DOHH2 (cell line): Measurements from ENCODE around the gene FEM1C.

Experiments used
- H3F3A ChIP-seq: fragments of 200-600 bp; sonication (generic), shearing (Covaris generic); 2 replicates; pipeline ENCODE4 v1.6.0; 2016; ENCODE audit warnings: antibody characterized with exemption, mild to moderate bottlenecking; ENCODE audit not compliant: control insufficient read depth, insufficient read depth
- H3K27ac ChIP-seq: fragments of 200-600 bp; sonication (generic); 2 replicates; pipeline ENCODE4 v1.5.1; 2014; ENCODE audit warnings: low read depth, mild to moderate bottlenecking, low read length, moderate library complexity
- H3K27me3 ChIP-seq: fragments of 200-600 bp; sonication (generic); 2 replicates; pipeline ENCODE4 v1.6.1; 2014; ENCODE audit warnings: mild to moderate bottlenecking, low read length, mixed read lengths; ENCODE audit not compliant: control insufficient read depth
- H3K36me3 ChIP-seq: fragments of 200-600 bp; sonication (generic); 2 replicates; pipeline ENCODE4 v1.6.1; 2014; ENCODE audit warnings: mild to moderate bottlenecking, low read length, moderate library complexity, mixed read lengths; ENCODE audit not compliant: control insufficient read depth
- H3K4me1 ChIP-seq: fragments of 200-600 bp; sonication (generic); 2 replicates; pipeline ENCODE4 v1.6.1; 2014; ENCODE audit warnings: mild to moderate bottlenecking, low read length, mixed read lengths; ENCODE audit not compliant: control insufficient read depth
- H3K4me2 ChIP-seq: fragments of 200-600 bp; sonication (generic); 2 replicates; pipeline ENCODE4 v1.6.0; 2014; ENCODE audit warnings: mild to moderate bottlenecking, low read length, moderate library complexity
- H3K4me3 ChIP-seq: fragments of 200-600 bp; sonication (generic); 2 replicates; pipeline ENCODE4 v1.5.1; 2014; ENCODE audit warnings: mild to moderate bottlenecking, low read length, mixed read lengths
- H3K79me2 ChIP-seq: fragments of 200-600 bp; sonication (generic); 2 replicates; pipeline ENCODE4 v1.6.1; 2014; ENCODE audit warnings: mild to moderate bottlenecking, low read length, mixed read lengths; ENCODE audit not compliant: control insufficient read depth
- H3K9me2 ChIP-seq: fragments of 200-600 bp; sonication (generic); replicated peaks from 2 replicates; pipeline ENCODE4 v1.6.1; 2014; ENCODE audit warnings: mild to moderate bottlenecking, low read length, mixed read lengths; ENCODE audit not compliant: control insufficient read depth
- H3K9me3 ChIP-seq: fragments of 200-600 bp; sonication (generic); 2 replicates; pipeline ENCODE4 v1.6.1; 2014; ENCODE audit warnings: antibody characterized with exemption, low read length, mixed read lengths; ENCODE audit not compliant: control insufficient read depth, insufficient read depth
- H4K20me1 ChIP-seq: fragments of 200-600 bp; sonication (generic); 2 replicates; pipeline ENCODE4 v1.6.0; 2014; ENCODE audit warnings: low read depth, mild to moderate bottlenecking, antibody characterized with exemption, low read length, moderate library complexity; ENCODE audit not compliant: control insufficient read depth, insufficient read depth
- EZH2phosphoT487 ChIP-seq: fragments of 200-600 bp; sonication (generic); IDR thresholded peaks from 2 replicates; pipeline ENCODE4 v1.6.1; 2017; ENCODE audit warnings: borderline replicate concordance, mild to moderate bottlenecking, antibody characterized with exemption, low read length, moderate library complexity, mixed read lengths
- TF ChIP-seq, protein P1 (sequence below): fragments of 200-600 bp; sonication (generic); IDR thresholded peaks from one replicate; pipeline ENCODE4 v1.5.1; 2014; ENCODE audit warnings: antibody characterized with exemption, mild to moderate bottlenecking, low read depth, low read length; ENCODE audit not compliant: poor library complexity, severe bottlenecking

FEM1C gene

DNA sequence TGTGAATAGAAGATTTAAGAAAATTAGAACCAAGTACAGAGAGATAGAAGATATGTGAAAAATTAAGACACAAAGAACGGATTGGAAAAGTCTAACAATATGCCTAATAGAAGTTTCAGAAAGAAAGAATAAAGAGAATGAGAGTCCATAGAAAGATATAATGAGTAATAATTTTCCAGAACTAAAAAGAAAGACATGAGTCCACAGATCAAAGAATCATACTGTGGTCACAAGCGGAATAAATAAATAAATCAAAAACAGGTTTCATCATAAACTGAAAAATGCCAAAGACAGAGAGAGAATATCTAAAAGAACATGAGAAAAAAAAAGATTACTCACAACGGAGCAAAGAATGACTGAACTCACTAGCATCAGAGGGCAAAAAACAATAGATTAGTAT is 32.9 kb downstream of the FEM1C start:
- no peaks in the 10 kb centered on the region for H3F3A ChIP-seq
- H3K27me3 ChIP-seq: no peaks in the 10 kb centered on the region
- H3K9me2 ChIP-seq: no peaks in the 10 kb centered on the region
- no peaks in the 10 kb centered on the region for H3K4me1 ChIP-seq
- no peak overlapping the region for H3K4me3 ChIP-seq
- H3K9me3 ChIP-seq: no peaks in the 10 kb centered on the region
- TF ChIP-seq, protein P1, sequence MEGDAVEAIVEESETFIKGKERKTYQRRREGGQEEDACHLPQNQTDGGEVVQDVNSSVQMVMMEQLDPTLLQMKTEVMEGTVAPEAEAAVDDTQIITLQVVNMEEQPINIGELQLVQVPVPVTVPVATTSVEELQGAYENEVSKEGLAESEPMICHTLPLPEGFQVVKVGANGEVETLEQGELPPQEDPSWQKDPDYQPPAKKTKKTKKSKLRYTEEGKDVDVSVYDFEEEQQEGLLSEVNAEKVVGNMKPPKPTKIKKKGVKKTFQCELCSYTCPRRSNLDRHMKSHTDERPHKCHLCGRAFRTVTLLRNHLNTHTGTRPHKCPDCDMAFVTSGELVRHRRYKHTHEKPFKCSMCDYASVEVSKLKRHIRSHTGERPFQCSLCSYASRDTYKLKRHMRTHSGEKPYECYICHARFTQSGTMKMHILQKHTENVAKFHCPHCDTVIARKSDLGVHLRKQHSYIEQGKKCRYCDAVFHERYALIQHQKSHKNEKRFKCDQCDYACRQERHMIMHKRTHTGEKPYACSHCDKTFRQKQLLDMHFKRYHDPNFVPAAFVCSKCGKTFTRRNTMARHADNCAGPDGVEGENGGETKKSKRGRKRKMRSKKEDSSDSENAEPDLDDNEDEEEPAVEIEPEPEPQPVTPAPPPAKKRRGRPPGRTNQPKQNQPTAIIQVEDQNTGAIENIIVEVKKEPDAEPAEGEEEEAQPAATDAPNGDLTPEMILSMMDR: no peak
- TF ChIP-seq EZH2phosphoT487: no peak
- no peaks in the 10 kb centered on the region for H4K20me1 ChIP-seq
- no peak overlapping the region for H3K27ac ChIP-seq
- no peaks in the 10 kb centered on the region for H3K36me3 ChIP-seq
- no peak overlapping the region for H3K4me2 ChIP-seq
- no peaks in the 10 kb centered on the region for H3K79me2 ChIP-seq

DNA sequence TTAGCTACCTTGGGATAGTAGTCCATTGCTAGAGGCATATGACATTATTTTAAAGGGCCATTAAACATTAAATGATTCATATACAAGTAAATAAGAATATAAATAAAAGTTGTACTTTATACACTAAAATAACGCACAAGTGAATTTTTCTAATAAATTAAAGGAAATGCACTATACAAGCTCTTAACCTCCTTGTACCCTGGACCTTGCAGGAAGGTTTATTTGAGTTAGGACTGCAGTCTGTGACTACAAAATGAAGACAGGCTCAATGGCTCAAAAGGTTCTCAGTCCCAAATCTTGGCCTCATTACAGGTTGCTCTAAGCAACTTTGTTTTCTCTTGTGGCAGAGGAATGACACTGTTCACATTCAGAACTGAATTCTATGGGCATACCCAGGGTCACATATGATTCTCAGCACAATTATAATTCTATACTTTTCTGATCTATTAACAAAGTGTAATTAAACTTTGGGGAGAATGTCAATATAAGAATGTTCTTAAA is 34.4 kb downstream of the FEM1C start:
- Histone ChIP-seq H3K9me3 (no peaks in the 10 kb centered on the region), H3K4me1 (no peaks in the 10 kb centered on the region), H3K27ac (no peak overlapping the region), H3K4me3 (no peak overlapping the region), H3K9me2 (no peaks in the 10 kb centered on the region), H3K36me3 (no peaks in the 10 kb centered on the region), H3F3A (no peaks in the 10 kb centered on the region), H3K79me2 (no peaks in the 10 kb centered on the region), H3K4me2 (no peak overlapping the region), H4K20me1 (no peaks in the 10 kb centered on the region), H3K27me3 (no peaks in the 10 kb centered on the region)
- TF ChIP-seq, protein P1: no peak
- no peak for TF ChIP-seq EZH2phosphoT487

DNA sequence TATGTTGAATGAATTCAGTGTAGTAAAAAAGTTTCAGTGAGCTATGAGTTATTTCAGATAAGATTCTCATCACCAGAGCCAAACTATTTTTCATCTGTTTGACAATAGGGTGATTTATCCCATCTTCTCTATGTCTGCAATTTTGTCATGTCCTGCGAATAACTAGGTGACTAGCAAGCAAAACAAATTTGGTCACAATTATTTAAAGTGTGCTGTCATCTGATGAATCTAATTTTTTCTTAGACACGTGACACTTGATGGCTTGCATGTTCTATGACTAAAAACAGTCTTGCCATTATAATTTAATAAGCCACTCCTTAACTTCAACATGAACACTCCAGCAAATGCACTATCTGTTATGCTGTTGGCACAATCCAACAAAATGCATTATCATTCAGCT is 35.0 kb downstream of the FEM1C start:
- Histone ChIP-seq H3K36me3 (no peaks in the 10 kb centered on the region), H3K4me3 (no peak overlapping the region), H3K4me2 (no peak overlapping the region), H3K27me3 (no peaks in the 10 kb centered on the region), H3K27ac (no peak overlapping the region), H3K79me2 (no peaks in the 10 kb centered on the region), H3K9me3 (no peaks in the 10 kb centered on the region), H3K4me1 (no peaks in the 10 kb centered on the region), H3F3A (no peaks in the 10 kb centered on the region), H4K20me1 (no peaks in the 10 kb centered on the region), H3K9me2 (no peaks in the 10 kb centered on the region)
- TF ChIP-seq, protein P1: no peak
- TF ChIP-seq EZH2phosphoT487: no peak
